Amygdala (tissue), 56 donors: ENCODE results near the gene SF3A2.
"Not testable (repeated sequence)": the region's sequence is repeated elsewhere in the genome, so short reads cannot be mapped to it uniquely, and the experiment has no call there.

ENCODE experiments used
- DNase-seq, 56 donors: peaks; one replicate each; lab custom pipeline; 2025; lab: John Stamatoyannopoulos, UW

Gene SF3A2

DNA sequence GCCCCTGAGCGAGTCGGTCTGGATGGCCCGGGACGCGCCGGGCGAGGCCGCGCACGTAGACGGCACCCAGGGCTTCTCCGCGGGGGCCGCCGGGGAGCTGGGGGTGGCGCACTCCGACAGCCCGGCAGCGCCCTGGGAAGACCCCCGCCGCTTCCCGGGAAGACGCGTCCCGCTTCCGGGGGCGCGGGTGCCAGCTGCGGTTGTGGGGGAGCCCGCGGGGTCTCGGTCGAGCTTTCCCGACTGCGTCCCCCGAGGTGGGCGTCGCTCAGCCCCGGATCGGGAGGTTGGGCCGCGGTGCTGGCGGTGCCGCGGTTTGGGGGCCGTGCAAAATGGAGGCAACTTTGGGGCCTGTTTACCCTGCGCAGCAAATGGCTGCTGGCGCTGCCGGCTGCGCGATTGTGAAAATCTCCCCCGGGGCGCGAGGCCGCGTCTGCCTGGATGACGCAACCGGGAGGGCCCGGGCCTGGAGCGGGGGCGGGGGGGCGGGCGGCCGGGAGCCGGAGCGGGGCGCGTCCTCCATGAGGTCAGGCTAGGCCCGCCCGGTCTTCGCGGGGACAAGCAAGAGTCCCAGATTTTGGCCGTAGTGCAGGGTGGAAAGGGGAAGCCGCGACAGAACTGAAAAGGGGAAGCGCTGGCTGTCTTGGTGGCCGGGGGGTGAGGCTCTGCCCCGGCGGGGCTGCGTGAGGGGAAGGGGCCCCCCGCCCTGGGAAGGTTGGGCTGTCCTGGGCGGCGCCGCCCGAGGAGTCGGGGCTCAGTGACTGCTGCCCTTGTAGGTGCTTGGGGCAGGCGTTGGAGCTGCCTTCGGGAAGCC, 34.0 kb downstream of the SF3A2 start:
- peak in 50 of 56 donors; percentile 14 to 81 (median 58) for DNase-seq

DNA sequence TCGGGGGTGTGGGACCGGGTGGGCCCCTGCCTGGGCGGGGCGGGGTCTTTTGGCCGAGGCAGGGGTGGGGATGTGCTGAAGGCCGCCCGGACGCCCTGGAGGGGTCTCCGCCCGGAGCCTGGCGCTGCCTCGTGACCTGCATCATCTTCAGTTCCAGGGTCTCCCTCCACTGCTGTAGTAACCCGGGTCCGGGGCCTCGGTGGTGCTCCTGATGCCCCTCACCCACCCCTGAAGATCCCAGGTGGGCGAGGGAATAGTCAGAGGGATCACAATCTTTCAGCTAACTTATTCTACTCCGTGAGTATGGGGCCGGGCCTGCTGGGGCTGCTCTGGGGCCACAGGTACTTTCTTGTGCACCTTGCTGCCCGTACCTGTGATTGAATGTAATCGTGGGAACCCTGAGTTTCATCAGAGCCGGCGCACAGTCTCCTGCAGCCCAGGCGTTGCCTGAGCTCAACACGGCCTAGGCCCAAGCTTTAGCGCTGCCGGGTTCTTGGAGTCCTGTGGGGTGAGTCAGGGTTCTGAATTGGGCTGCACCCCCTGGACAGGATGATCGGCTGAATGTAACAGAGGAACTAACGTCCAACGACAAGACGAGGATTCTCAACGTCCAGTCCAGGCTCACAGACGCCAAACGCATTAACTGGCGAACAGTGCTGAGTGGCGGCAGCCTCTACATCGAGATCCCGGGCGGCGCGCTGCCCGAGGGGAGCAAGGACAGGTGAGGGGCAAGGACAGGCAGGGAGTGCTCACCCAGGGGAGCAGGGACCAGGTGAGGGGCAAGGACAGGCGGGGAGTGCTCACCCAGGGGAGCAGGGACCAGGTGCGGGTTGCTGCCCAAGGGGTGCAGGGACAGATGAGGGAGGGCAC, 34.8 kb downstream of the SF3A2 start:
- peak in 1 of 56 donors; percentile 26 for DNase-seq

DNA sequence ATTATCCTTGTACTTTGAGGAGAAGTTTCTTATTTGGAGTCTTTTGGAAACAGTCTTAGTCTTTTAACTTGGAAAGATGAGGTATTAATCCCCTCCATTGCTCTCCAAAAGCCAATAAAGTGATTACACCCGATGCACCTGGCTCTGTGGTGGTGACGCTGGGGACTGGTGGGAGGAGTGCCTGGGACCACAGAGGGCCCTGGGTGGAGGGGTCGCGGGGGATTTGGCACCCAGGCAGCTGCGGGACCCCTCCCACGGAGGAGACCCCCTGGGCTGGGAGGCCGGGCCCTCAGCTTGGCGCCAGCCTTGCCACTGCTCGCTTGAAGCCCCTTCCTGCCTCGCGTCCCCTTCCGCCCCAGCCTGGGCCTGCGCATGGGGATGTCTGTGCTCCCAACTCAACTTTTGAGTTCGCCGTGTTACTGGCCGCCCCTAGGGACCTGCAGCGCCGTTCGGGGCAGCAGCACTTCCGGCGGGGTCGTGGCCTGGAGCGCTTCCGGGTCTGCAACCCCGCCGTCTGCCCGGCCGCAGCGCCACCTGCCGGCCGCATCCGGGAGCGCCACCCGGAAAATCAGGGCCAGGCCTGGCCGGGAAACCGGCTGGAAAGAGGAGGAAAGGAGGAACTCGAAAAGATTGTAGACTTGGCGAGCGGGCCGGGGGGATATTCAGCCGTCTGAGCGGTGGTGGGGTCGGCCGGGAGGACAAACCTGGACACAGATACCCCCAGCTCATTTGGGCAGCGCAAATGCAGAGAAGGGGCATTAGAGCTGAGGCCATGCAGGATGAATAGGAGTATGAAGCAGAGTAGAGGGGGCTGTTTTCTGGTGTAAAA, 36.9 kb downstream of the SF3A2 start:
- peak in 38 of 56 donors; percentile 5 to 73 (median 36) for DNase-seq

DNA sequence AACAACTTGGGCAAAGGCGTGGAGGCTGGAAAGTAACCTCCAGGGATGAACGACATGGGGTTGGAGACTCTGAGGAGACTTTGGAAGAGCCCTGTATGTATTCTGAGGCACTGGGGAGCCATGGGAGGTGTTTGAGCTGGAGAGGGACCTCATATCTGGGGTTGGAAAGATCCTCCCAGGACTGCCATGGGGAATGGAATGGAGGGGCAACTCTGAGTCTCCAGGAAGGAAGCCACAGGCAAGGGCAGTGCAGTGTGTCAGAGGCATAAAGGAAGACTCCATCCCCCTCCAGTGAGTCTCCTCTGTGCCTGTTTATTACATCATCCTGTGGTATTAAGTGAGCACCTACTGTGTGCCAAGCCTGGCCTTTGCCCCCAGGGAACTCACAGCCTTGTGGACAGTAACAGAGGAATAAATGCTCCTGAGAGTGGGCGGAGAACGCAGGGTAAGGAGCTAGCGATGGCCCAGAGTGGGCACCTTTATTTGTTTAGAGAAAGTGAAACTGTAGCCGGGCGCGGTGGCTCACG, 37.6 kb downstream of the SF3A2 start:
- no peak for DNase-seq

DNA sequence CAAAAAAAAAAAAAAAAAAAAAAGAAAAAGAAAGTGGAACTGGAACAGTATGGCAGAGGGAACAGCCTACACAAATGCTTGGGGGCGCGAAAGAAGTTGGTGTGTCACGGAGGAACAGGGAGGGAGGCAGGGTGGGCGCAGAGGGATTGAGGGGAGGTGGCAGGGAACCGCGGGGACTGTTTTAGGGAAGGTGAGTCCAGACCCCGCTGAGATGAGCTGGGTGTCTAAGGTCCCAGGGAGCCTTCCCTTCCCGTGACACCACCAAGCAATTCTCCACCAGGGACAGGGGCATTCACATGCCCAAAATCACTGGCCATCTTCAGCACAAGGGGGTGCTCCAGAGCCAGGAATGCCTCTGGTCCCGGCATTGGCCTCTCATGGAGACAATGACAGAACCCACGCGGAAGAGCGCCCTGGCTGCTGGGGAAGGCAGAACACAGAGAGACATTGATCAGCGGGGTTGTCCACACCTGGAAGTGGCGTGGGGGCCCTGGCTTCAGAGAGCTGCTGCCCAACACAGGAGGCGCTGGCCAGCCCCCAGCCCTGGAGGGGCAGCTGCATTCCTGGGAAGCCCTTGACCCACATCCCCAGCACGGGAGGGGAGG, 38.4 kb downstream of the SF3A2 start:
- DNase-seq: peak in 48 of 56 donors; percentile 13 to 84 (median 54)

DNA sequence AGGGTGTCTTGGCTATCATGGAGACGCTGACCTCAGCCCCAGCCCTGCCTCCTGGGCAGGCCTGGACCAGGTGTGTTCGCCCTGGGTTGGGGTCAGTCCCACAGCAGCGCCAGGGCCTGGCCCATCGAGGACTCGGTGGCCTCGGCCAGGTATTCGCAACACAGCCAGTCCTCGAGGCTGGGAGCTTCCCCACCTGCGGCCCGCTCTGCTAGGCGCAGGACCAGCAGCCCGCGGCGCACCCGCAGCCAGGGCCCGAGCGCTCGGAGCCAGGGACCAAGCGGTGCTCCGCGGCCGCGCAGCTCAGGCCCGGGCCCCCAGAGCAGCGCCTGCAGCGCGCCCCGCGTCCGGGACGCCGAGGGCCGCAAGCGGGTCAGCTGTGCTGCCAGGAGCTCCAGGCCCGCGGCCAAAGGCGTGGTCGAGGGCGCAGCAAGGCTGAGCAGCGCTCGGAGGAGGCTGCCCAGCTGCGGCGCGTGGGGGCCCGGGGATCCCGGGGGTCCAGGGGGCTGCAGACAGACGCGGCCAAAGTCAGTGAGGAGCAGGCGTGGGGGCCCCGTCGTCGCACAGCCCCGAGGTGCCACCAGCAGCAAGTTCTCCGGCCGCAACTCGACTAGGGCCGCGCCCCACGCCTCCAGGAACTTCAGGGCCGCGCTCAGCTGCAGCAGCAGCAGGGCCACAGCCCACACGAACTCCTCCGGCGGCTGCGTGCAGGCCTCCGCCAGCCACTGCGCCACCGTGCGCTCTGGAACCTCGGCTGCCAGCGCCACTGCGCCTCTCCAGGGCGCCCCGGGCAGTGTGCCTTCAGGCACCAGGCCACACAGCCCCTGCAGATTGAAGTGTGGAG, 39.2 kb downstream of the SF3A2 start:
- DNase-seq: peak in 2 of 56 donors; percentile 25 to 52

DNA sequence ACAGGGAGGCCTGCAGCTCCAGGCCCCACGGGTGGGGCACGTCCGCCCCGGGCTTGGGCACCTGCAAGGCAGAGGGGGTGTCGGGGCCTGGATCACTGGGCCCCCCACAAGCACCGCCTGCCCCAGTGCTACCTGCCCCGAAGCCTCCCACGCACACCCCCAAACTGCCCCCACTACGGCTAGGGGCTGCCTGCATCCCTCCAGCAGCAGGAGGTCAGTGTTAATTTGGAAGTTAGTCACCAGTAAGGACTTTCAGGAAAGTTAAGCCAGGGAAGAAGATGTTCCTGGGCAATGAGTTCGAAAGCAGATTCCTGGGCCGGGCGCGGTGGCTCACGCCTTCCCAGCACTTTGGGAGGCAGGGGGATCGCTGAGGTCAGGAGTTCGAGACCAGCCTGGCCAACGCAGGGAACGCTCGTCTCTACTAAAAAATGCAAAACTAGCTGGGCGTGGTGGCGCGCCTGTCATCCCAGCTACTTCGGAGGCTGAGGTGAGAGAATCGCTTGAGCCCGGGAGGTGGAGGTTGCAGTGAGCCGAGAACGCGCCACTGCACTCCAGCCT, 39.9 kb downstream of the SF3A2 start:
- DNase-seq: no peak

DNA sequence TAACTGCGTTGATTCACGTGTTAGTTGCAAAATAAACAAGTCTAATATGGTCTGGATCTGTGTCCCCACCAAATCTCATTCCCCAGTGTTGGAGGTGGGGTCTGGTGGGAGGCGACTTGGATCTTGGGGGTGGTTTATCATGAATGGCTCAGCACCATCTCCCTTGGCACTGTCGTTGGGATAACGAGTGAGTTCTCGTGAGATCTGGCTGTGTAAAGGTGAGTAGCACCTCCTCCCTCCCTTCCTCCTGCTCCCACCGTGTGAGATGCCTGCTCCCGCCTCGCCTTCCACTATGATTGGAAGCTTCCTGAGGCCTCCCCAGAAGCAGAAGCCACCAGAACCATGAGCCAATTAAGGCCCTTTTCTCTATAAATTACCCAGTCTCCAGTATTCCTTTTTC, 40.5 kb downstream of the SF3A2 start:
- DNase-seq: no peak

DNA sequence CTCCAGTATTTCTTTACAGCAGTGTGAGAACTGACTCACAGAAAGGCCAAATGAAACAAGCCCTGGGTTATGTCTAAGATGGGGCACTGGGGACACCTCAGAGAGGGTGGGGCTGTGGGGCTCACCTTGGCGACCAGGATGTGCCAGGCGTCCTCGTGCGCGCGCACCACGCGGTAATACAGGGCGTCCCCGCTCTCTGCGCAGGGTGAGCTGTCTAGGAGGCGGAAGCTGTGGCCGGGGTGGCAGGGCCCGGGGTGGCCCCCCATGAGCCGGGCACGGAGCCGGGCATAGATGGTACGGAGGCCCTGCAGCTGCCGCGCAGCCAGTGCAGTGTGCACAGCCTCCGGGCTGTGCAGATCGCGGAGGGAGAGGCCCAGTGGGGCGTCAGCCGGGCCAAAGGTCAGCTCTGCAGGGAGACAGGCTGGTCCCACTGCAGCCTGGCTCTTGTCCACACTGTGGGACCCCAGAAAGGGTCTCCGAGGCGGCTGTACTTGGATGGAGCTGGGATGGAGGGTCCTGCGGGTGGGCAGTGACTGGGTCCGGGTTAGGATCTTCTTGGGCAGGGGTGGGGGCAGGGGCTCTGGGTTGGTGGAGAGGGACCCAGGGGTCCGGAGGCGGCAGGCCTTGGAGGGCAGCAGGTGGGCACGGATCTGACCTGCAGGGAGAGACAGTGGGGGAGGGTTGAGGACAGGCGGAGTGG, 42.0 kb downstream of the SF3A2 start:
- no peak for DNase-seq

DNA sequence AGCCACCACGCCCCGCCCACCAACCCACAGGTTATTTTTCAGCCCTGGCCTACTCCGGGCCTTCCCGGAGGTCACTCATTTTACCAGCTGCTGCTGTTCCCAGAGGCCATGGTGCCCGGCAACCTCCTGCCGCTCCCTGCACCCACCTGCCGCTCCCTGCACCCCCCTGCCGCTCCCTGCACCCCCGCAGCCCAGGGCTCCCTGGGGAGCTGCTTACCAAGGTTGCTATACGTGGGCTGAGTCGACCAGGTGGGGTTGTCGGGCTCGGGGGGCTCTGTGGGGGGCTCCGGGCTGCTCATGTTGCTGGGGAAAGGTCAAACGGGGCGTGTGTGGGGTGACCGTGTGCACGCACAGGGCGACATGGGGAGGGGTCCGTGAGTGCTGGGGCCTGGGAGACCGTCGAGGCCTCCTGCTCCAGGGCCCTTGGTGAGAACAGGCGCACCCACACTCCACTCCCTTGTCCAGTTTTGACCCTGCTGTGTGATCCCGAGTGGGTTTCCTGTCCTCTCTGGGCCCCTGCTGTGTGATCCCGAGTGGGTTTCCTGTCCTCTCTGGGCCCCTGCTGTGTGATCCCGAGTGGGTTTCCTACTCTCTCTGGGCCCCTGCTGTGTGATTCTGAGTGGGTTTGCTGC, 44.1 kb downstream of the SF3A2 start:
- no peak for DNase-seq

DNA sequence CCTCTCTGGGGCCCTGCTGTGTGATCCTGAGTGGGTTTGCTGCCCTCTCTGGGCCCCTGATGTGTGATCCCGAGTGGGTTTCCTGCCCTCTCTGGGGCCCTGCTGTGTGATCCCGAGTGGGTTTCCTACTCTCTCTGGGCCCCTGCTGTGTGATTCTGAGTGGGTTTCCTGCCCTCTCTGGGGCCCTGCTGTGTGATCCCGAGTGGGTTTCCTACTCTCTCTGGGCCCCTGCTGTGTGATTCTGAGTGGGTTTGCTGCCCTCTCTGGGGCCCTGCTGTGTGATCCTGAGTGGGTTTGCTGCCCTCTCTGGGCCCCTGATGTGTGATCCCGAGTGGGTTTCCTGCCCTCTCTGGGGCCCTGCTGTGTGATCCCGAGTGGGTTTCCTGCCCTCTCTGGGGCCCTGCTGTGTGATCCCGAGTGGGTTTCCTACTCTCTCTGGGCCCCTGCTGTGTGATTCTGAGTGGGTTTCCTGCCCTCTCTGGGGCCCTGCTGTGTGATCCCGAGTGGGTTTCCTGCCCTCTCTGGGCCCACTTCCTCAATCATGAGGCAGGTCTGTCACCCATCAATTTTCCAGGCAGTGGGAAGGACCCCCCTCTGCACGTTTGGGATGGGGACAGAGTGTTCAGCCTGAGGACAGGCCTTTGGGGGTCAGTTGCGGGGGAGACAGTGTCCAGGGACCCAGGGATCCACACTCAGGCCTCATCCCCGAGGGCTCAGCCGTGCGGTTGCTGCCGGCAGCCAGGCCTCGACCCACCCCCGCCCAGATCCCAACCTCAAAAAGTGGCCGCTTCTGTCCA, 44.8 kb downstream of the SF3A2 start:
- not testable (repeated sequence) for DNase-seq

DNA sequence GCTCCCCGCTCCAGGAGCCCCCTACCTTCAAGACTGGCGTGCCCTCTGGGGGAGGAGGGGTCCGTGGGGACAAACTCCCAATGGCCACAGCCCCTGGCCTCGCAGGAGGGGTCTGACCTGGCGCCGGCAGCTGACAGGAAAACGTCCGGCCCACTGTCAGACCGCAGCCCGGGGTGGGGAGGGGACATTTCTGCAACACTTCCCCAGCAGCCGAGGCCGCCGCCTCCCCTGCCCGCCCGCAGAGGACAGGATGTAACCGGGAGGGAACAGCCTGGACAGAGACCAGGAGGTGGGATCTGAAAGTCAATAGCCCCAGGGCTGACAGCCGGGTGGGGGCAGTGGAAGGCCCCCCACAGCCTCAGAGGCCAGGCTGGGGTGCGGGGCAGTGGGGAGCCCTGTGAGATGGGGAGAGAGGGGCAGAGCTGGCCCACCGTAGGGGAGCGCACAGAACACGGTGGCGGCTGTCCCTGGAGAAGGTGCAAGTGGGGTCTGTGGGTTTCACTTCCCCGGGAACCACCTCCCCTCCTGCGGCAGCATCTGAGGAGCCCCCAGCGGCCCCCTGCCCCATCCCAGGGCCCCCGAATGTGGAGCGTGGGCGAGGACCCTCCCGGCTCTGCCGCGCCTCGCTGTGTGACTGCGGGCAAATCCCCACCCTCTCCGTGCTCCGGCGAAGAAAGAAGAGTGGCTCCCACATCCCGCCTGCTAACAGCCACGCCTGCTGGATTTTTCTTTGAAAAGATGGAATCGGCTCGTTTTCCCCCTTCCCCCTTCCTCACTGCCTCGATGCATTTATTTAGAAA, 45.6 kb downstream of the SF3A2 start, which contains the start of gene PEAK3:
Gene PEAK3 (minus strand): TSS at position 114 of the 800 bp plus-strand sequence. CDS start 1,244 bp downstream, outside the sequence.
- peak in 20 of 56 donors; percentile 9 to 58 (median 33) for DNase-seq

DNA sequence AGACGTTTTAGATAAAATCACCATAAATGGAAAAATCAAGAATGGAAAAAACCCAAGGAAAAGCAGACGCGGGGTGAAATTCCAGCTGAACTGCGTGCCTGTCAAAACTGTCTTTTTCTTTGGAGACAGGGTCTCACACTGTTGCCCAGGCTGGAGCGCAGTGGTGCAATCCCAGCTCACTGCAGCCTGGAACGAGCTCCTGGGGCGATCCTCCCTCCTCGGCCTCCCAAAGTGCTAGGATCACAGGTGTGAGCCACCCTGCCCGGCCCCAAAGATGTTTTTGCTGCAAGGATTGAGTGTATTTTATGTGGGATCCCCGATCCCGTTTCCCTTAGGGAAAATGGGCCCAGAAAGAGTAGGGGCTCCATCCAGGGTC, 46.2 kb downstream of the SF3A2 start:
- no peak for DNase-seq

DNA sequence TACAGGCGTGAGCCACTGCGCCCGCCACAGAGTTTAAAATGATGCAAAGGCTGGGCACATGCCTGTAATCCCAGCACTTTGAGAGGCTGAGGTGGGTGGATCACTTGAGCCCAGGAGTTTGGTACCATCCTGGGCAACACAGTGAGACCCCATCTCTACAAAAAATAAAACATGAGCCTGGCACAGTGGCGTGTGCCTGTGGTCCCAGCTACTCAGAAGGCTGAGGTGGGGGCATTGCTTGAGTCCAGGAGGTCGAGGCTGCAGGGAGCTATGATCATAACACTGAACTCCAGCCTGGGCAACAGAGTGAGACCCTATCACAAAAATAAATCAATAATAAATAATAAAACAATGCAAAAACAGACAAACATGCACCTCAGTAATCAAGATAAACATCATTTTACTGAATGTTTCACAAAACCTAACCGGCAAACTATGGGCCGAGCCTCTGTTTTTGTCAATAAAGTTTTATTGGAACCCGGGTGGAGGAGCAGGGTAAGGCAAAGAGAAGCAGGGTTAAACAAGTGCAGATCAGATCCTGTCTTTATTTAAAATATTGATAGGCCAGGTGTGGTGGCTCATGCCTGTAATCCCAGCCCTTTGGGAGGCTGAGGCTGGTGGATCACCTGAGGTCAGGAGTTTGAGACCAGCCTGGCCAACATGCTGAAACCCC, 47.3 kb downstream of the SF3A2 start:
- DNase-seq: no peak
